HepG2 (cell line): ENCODE measurements around the gene ABCG1.
A peak's percentile ranks its signal among the peaks of the same experiment; 100 is the strongest.

Source experiments
- NAIF1 ChIP-seq: sonication (generic); formaldehyde crosslinking; IDR thresholded peaks from 2 replicates; pipeline ENCODE4 v1.5.0; 2020; ENCODE audit warnings: mild to moderate bottlenecking, missing genetic modification reagents, borderline replicate concordance
- NFYC ChIP-seq: IDR thresholded peaks from 2 replicates; pipeline ENCODE4 v1.6.1; 2016; ENCODE audit warnings: missing genetic modification reagents, missing compliant biosample characterization
- SIN3A ChIP-seq: IDR thresholded peaks from 2 replicates; pipeline ENCODE4 v1.6.1; 2011; ENCODE audit warnings: low read depth, mild to moderate bottlenecking, control low read depth, low read length, borderline replicate concordance
- TF ChIP-seq, protein P1 (sequence below): sonication (generic); formaldehyde crosslinking; IDR thresholded peaks from 2 replicates; pipeline ENCODE4 v1.5.0; 2020; ENCODE audit warnings: mild to moderate bottlenecking, missing genetic modification reagents, moderate library complexity

DNA sequence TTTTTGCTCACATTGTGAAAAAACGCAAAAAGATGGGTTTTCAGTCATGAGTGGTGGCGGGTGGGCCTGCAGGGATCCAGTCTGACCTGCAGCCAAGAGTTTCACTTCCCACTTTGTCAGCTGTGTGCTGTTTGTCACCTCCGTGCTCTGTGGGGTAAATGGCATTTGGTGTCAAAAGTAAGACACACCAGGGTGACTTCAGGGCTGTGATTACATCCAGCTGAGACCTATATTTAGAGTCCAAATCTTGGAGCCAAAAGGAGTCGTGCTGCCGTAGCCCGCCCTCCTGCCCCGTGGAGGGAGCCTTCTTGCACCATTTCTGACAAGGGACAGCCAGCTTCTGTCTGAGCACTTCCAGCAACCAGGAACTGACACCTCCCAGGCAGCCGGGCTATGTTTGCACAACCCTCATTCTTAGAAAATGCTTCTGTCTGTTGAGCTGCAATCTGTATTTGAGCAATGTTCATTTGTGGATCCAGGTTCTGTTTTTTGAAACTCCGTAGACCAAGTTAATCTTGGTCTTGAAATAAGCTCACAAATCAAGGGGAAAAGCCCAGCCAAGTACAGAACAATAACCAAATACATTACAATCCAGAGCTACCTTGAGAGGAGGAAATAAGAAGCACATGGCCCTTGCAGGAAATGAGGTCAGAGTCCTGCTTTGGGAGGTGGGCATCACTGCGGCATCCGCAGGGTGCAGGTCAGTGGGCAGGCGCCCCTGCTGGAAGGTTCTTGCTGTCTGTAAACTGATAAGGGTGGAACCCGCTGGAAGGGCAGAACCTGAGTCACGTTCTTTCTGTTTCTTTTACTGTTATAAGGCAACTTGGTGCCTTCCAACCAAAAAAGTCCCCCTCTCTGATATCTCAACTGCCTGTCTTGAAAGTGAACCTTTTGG, 14.4 kb downstream of the ABCG1 start:
- TF ChIP-seq, protein P1, sequence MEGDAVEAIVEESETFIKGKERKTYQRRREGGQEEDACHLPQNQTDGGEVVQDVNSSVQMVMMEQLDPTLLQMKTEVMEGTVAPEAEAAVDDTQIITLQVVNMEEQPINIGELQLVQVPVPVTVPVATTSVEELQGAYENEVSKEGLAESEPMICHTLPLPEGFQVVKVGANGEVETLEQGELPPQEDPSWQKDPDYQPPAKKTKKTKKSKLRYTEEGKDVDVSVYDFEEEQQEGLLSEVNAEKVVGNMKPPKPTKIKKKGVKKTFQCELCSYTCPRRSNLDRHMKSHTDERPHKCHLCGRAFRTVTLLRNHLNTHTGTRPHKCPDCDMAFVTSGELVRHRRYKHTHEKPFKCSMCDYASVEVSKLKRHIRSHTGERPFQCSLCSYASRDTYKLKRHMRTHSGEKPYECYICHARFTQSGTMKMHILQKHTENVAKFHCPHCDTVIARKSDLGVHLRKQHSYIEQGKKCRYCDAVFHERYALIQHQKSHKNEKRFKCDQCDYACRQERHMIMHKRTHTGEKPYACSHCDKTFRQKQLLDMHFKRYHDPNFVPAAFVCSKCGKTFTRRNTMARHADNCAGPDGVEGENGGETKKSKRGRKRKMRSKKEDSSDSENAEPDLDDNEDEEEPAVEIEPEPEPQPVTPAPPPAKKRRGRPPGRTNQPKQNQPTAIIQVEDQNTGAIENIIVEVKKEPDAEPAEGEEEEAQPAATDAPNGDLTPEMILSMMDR (CRISPR knock-in tag): 0 out of 2 replicates have a peak, but pooled peaks have one; percentile 9
- no peak for TF ChIP-seq NFYC
- TF ChIP-seq NAIF1 (CRISPR knock-in tag): no peak
- no peak for TF ChIP-seq SIN3A
